Inflammatory macrophage treated with lipopolysaccharide for 1 hour (primary cell): ENCODE measurements around the gene DLX6.

Experiments
- DNase-seq, 2 donors: peaks; one replicate each; pipeline ENCODE4 v3.0.0-alpha.2; 2020 to 2022

Gene DLX6

GRCh38 chr7:96996111-96996957 is 9.0 kb upstream of the DLX6 start:
- DNase-seq = no peak

GRCh38 chr7:96996958-96997511 is 8.3 kb upstream of the DLX6 start:
- DNase-seq = no peak

GRCh38 chr7:96997512-96998032 is 7.8 kb upstream of the DLX6 start:
- DNase-seq = no peak

GRCh38 chr7:96998333-96998732 is 7.0 kb upstream of the DLX6 start:
- DNase-seq = no peak

GRCh38 chr7:96998744-96999143 is 6.6 kb upstream of the DLX6 start:
- no peak for DNase-seq

- no peak for DNase-seq
Measured at GRCh38 chr7:97001221-97001620, 4.1 kb upstream of the DLX6 start.

- no peak for DNase-seq
Measured at GRCh38 chr7:97001656-97002554, 3.4 kb upstream of the DLX6 start.

GRCh38 chr7:97002555-97003261 is 2.6 kb upstream of the DLX6 start:
- no peak for DNase-seq

GRCh38 chr7:97003262-97004246 is 1.8 kb upstream of the DLX6 start:
- no peak for DNase-seq

- DNase-seq = no peak
Measured at GRCh38 chr7:97004247-97005182, 838 bp upstream of the DLX6 start.

- no peak for DNase-seq
Measured at GRCh38 chr7:97006055-97006815, 882 bp downstream of the DLX6 start.

GRCh38 chr7:97006816-97007582 is 1.6 kb downstream of the DLX6 start:
- no peak for DNase-seq

- DNase-seq = no peak
Measured at GRCh38 chr7:97007583-97007861, 2.2 kb downstream of the DLX6 start.

- no peak for DNase-seq
Measured at GRCh38 chr7:97008275-97008917, 3.0 kb downstream of the DLX6 start.

- DNase-seq = no peak
Measured at GRCh38 chr7:97009753-97010732, 4.7 kb downstream of the DLX6 start.

- no peak for DNase-seq
Measured at GRCh38 chr7:97011104-97011503, 5.8 kb downstream of the DLX6 start.
